Hippocampal formation (tissue), 2 donors: ENCODE results near the gene MAP10.

ENCODE experiments used
- DNase-seq, 2 donors: peaks; one replicate each; lab custom pipeline; 2025; lab: John Stamatoyannopoulos, UW

The MAP10 gene

DNA sequence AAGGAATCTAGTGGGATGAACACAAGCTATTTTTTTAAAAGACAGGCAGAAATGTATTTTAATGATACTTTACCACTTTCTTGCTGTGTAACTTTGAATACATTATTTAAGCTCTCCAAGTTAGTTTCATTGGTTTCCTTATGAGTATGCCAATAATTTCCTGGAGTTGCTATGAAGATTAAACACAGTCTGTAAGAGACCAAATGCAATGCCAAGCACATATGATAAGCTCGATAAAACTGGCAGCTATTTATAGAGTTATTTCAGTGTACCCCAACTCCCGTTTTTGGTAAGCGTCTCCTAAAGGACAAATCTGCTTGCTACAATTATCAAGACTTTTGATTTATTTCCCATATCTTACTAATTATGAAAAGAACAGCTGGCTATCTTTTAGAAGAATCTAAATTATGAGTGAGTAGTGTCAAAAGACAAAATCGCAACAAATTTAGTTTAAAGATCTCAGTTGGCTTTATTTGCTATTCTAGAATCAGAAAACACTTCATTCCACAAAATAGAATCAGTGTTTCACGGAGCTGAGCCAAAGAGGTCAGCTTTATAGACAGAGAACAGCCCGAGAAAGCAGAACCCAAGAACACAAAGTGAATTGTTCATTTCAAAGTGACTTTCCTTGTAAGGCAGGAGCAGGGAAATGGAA lies 7.2 kb upstream of the MAP10 start:
- no peak for DNase-seq

DNA sequence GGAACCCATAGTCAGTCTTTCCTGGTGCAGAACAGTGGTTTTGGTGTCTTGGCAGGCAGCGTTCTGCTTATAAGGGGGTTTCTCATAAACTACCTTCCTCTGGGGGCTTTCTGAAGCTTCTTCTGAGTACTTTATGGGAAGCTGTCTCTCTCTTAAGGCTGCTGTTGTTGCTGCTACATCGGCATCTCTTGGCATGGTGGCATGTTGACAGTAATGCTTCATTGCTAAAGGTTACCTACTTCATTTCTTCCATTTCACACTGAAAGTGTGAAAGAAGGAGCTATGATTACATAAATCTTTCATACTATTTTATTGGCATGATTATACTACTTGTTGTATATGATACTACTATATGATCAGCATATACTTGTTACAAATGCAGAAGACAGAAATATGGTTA lies 6.3 kb upstream of the MAP10 start:
- DNase-seq: no peak

DNA sequence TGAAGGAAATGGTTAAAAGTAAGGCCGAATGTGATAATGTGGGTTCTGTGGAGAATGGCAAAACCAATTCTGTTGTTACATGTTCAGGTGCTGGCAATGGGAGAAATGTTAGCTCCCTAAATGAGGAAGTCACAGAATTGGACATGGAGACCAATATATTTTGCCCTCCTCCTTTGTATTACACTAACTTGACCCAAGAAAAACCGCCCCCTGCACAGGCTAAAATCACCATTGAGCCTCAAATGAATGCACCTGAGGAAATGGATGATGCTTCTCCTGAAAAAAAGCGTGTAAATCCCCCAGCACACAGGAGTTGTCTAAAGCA lies 932 bp downstream of the MAP10 start:
- no peak for DNase-seq

DNA sequence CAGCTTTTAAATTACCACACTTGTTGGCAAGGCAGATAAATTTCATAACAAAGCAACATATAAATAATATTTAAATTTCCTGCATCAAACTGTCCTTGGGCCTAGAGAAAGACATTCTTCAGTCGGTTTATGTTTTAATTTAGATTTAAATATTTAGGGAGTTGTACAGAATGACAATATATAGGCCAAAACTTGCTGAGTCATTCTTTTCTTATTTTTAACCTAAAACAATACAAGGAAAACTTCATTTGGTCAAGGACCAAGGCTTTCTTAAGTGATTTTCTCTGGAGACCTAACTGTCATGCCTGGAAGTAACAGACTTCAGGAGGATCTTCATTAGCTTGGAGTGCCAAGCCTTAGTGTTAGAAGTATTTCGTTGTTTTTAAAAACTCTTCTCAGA lies 5.6 kb downstream of the MAP10 start:
- no peak for DNase-seq

DNA sequence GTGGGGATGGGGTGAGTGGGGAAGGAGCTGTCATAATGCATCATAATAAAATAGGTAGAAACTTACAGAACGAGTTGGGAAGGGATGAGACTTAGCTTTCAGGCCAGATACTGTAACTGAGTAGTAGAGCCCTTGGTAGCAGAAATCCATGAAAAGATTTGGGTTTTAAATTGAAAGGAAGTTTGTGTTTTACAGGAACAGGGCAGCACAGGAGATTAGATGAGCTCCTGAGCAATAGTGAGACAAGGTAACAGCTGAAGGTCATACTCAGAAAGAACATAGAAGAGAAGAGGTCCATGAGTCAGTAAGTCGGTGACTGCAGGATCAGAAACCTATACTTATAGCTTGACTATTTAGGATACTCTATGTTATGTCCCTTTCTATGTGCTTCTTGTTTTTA lies 7.3 kb downstream of the MAP10 start:
- DNase-seq: no peak

DNA sequence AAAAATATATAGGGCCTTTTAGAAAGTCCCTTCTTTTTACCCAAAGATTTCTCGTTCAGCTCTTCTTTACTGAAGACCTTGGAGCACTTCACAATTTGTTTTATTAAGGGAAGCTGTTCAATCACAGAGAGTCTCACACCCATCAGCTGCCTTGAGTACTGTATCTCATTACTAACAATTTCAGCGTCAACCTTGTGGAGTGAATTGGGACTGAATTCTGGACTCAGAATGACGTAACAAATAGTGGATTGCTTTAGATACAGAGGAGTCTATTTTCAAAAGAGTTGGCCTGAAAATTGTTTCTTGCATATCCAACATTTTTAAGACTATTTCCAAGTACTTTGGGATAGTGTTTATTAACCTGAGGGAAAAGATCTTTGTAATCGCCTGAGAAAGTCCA lies 7.9 kb downstream of the MAP10 start:
- DNase-seq: no peak

DNA sequence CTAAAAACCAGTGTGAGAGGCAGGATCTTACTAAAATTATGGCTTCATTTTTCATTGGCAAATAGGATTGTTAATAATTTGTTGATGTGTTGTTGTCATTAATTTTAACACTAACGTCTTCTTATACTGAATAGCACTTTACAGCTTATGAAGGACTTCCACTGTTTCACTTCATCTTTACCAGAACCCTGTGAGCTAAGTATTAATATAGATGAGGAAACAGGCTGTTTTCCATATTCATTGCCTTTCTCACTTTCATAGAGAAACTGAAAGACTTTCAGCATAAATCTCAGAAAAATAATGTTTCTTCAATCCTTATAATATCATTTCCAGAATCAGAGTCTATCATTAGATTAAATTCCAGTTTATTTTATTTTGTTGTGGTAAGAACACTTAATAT lies 8.5 kb downstream of the MAP10 start:
- no peak for DNase-seq

DNA sequence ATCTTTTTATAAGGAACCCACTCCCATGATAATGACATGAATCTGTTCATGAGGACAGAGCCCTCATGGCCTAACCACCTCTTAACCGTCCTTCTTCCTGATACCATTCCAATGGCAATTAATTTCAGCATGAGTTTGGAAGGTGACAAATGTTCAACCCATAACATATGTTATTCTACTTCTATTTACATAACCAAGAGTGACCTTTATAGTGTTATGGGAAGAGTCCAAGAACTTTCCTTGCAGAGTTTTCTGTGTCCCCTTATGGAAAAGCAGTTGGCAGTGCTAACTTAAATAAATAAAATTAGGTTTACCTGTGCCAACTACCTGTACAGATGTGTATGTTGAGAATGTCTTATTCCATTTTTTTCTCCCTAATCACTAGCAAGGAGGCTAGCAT lies 11.1 kb downstream of the MAP10 start:
- DNase-seq: no peak

DNA sequence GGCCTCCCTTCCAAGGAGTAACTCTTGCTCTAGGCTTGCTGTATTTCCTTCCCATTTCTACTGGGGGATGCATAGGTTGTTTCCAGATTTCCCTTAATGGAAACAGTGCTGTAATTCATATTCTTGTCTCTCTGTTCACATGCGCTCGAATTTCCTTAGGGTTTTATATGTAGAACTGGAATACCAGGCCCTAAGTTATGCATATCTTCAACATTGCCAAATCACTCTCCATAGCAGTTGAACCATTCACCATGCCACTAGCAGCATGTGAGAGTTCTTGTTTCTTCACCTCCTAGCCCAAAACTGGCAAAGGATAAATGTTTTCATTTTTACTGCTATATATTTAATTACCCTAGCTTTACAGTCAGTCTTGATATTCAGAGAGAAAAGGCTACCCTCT lies 12.8 kb downstream of the MAP10 start:
- no peak for DNase-seq

DNA sequence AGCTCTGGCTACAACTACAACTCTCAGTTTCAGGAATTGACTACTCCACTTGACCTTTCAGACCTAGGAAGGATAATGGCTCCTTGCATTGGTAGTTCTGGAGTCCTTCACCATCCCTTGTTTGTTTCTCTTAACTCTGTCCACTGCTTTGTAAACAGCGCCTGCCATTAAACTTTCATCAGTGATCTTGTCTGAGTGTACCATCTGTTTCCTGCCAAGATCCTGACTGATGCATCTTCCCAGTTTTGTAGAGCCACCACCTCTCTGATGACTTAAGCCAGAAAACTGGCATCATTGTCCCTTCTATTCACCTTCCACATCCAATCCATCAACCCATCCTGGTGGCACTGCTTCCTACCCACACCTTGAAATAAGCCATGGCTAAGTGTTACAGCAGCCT lies 15.2 kb downstream of the MAP10 start:
- no peak for DNase-seq

DNA sequence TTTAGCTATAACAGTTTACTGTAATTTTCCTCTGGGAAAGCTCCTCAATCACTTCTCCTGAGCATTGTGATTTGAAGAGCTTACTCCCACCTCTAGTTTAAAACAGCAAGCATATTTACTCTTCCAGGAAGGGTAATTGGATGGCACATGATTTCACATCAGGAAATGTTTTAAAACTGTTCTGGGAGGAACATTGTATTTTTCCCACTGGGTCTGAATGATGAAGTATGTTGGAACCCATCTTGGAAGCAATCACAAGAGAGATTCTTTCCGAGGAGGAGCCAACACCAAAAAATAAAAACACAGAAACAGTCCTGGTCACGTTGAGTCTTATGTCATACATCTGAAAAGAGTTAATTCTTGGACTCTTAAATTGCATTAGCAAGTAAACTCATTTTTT lies 17.3 kb downstream of the MAP10 start:
- DNase-seq: no peak

DNA sequence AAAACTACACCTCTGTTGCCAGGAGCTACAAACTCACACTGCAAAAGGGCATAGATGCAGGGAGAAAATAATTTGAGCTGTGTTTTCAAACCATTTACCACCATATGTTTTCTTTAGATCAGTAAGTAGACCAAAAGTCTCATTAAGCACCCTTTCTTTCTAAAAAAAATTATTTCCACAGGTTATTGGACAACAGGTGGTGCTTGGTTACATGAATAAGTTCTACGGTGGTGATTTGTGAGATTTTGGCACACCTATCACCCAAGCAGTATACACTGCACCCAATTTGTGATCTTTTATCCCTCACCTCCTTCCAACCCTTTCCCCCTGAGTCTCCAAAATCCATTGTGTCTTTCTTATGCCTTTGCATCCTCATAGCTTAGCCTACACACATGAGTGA lies 21.1 kb downstream of the MAP10 start:
- no peak for DNase-seq

DNA sequence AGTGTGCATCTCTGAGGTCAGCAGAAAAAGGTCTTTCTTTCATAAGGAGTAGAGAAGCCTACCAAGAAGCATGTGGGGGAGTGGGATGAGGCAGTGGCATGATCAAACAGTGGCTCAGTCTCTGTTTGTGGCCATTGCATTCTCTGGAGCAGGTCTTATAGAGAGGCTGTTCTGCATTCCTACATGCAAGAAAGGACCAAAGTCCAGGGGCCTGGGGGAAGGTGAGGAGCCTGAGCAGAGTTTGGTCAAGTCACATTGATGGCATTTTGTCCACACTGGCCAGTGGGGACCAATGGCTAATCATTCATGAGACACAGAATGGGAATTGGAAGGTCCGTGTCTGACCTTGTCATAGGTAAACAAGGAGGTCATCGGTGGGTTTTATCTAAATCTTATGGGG lies 25.4 kb downstream of the MAP10 start:
- DNase-seq: no peak

DNA sequence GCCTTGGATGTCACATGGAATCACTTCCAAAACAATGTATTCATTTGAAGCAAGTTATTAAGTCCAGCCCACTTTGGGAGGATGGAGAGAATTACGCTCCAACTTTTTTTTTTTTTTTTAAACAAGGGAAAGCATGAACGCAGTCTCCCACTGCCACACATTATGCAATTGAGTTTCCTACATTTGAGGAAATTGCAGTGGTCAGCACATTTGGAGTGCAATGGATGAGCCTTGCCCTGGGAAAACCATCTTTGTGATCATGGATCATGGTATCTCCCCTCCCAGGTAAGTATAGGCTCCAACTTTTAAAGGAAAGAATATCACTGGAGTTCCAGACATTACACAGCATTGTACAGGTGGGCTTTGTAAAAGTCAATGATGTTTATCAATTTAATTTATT lies 26.7 kb downstream of the MAP10 start:
- DNase-seq: no peak

DNA sequence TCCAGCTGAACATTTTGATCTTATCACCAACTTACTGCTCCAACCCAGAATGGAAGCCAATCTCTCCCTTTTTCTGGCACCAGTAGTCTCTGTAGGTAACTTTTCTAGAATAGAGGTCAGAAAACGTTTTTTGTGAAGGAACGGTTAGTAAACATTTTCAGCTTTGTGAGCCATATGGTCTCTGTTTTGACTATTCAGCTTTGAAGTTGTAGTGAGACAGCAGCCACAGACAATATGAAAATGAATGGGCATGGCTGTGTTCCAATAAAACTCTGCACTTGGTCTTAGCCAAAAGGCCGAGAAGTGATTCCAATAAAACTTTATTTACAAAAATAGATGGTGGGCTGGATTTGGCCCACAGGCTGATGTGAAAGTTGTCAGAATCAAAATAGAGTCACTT lies 28.9 kb downstream of the MAP10 start:
- DNase-seq: no peak

DNA sequence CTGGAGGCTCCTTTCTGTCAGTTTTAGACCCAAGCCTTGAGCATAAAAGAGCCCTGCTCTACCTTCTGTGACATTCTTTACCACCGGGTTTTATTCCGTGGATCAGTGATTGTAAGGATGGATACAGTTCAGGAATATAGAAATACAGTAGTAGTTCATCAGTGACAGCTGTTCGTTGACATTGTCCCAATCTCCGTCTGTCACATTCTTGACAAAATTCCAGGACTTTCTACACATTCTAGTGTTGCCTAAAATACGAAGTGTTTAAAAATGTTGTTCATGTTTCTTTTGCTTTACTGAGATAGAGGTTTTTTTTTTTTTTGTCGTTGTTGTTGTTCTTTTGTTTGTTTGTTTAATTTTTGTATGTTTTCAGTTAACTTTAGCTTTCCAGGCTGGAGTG lies 29.9 kb downstream of the MAP10 start:
- DNase-seq: no peak

DNA sequence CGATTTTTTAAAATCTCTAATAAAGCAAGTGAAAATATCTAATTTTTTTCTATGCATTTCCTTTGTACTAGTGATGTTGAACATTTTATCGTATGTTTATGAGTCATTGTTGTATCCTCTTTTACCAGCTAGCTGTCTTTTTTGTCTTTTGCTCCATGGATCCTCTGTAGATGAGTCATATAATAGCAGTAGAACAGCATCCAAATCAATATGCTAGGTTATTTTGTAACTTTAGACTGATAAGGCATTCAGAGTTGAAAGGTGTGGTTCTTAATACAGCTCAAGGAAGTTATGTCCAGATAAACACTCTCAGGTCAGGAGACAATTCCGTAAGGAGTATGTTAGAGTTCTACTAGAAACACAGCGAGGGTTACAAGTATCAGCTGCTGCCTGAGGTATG lies 31.9 kb downstream of the MAP10 start:
- no peak for DNase-seq

DNA sequence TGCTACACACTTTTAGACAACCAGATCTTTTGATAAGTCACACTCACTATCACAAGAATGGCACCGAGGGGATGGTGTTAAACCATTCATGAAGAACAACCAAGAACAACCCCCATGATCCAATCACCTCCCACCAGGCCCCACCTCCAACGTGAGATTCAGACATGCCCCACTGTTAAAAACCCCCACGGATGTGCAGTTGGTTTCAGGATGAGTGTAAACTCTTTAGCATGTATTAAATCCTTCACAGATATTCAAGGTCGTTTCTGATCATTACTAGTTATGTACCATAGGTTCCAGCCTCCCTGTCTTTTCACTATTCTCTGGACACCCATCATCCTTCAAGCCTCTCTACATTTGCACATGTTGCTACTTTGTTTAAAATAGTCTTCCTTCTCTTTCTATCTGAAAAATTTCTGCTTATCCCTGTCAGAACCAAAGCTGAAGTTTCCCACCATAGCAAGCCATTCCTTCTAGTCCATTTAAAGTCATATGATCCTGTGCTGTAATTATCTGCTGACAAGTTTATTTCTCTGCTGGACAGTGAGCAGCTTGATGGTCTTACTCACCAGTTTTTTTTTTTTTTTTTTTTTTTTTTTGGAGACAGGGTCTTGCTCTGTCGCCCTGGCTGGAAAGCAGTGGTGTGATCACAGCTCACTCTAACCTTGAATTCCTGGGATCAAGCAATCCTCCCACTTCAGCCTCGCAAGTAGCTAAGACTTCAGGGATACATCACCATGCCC lies 36.8 kb downstream of the MAP10 start:
- DNase-seq: no peak

DNA sequence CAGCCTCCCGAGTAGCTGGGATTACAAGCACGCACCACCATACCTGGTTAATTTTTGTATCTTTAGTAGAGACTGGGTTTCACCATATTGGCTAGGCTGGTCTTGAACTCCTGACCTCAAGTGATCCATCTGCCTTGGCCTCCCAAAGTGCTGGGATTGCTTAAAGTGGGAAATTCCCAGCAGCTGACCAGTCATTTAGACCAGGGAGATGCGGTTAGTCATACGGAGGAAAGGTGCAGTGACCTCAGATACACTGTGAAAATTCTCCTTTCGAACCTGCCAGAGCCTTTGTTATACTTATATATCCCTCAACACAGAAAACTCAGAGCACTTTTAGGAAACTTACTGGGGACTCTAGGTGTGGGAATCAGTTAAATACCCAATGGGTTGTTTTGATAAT lies 39.6 kb downstream of the MAP10 start:
- DNase-seq: no peak

DNA sequence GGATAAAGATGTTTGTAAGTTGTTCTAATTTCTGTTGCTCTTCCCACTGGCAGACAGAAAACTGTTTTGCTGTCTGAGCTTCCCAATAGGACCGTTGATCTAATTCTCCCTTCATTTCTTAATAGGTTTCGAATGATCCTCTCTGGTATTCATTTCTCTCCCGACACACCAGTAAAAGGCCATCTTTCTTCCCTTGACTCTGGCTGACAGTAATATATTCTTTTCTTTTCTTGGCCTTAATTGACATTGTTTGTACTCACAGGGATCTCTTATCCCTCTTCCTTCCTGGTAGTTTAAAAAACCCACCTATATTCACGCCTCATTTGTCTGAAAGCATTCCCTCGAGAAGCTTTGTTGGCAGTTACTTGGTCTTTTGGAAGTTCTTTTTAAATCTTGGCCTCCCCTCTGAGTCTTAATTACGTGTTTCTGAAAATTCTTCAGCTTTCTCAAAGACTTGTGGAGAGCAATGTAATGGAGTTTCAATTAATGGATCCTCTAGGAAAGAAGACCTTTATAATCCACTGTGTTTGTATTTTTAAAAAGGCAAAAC lies 40.3 kb downstream of the MAP10 start:
- DNase-seq: no peak

DNA sequence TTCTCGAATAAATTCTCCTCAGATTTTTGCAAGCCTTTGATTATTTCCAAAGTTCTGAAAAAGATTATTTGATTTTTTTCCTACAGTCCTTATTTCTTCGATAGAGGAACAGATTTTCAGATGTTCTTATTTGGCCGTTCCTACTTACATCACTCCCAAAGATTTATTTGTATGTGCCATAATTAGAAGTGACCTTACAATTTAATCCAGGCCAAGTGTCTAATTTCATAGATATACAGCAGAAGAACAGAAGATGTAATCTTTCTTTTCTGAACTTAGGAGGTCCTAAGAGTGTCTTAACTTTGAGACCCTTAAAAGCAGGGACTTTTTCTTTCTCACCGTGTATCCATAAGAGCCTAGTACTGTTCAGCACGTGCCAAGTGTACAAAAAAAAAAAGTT lies 46.3 kb downstream of the MAP10 start:
- no peak for DNase-seq

DNA sequence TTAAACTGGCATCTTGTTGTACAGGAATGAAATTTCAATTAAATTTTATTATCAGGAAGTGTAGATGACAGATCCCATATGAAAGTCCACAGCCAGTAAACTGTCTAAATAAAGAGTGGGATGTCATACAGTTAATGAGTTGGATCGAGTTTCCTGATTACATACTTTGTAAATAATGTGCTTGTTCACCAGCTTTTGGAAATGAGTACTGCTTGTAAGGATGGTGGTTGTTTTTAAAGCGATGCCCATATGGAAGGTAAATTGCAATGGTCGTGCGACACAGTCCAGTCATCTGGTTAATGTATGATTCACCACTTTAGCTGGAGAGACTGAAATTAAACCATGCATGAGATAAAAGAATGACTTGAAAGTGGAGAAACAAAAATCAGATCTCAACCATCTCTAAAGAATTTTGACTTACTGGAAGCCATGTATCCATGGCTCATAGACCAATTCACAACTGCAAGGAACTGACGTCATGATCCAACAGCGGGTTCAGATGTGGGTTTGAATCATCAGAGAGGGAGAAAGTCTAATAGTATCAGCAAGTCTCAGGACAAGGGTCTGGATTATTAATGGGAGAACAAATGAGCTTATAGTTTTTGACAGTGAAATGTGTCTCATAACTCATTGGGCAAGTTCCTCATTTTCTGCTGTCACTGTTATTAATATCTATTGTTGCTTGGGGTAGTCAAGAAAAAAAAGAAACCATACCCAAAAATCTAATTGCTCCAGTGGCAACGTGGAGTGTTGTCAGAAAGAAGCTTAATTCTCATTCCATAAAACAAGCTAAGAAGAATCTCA lies 49.0 kb downstream of the MAP10 start:
- DNase-seq: no peak

DNA sequence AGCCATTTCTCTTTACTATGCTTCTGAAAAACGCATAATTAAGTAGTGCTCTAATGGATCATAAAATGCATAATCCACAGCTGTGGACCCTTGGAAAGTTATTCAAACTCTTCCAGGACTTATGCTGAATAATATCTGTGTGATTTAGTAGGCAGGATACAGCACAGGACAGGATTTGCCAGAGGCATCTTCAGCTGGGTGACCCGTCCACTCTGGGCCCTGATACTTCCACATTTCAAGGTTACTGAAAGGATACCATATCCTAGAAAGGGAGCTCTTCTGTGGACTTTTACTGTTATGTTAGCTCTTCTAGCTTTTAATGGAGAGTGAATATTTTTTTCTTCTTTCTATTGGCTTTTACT lies 49.6 kb downstream of the MAP10 start:
- no peak for DNase-seq
